ENCODE results near the gene TTC27. TPM values are rescaled to one million over a fixed set of nuclear protein-coding genes. Genes with fewer than 3 reads are reported as not detected.

Gene TTC27
- total RNA-seq, 1 experiment from 2014 or later = 25.1 TPM

- TF ChIP-seq ZNF281 (CRISPR knock-in tag; IDR thresholded peaks at IDR 0.05) (no peak), IRF2 (CRISPR knock-in tag; IDR thresholded peaks at IDR 0.05; ENCODE audit: borderline replicate concordance, low read depth) (no peak)
- TF ChIP-seq, protein P1, sequence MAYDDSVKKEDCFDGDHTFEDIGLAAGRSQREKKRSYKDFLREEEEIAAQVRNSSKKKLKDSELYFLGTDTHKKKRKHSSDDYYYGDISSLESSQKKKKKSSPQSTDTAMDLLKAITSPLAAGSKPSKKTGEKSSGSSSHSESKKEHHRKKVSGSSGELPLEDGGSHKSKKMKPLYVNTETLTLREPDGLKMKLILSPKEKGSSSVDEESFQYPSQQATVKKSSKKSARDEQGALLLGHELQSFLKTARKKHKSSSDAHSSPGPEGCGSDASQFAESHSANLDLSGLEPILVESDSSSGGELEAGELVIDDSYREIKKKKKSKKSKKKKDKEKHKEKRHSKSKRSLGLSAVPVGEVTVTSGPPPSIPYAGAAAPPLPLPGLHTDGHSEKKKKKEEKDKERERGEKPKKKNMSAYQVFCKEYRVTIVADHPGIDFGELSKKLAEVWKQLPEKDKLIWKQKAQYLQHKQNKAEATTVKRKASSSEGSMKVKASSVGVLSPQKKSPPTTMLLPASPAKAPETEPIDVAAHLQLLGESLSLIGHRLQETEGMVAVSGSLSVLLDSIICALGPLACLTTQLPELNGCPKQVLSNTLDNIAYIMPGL (CRISPR knock-in tag; IDR thresholded peaks at IDR 0.05) = no peak
- TF ChIP-seq, protein P2, sequence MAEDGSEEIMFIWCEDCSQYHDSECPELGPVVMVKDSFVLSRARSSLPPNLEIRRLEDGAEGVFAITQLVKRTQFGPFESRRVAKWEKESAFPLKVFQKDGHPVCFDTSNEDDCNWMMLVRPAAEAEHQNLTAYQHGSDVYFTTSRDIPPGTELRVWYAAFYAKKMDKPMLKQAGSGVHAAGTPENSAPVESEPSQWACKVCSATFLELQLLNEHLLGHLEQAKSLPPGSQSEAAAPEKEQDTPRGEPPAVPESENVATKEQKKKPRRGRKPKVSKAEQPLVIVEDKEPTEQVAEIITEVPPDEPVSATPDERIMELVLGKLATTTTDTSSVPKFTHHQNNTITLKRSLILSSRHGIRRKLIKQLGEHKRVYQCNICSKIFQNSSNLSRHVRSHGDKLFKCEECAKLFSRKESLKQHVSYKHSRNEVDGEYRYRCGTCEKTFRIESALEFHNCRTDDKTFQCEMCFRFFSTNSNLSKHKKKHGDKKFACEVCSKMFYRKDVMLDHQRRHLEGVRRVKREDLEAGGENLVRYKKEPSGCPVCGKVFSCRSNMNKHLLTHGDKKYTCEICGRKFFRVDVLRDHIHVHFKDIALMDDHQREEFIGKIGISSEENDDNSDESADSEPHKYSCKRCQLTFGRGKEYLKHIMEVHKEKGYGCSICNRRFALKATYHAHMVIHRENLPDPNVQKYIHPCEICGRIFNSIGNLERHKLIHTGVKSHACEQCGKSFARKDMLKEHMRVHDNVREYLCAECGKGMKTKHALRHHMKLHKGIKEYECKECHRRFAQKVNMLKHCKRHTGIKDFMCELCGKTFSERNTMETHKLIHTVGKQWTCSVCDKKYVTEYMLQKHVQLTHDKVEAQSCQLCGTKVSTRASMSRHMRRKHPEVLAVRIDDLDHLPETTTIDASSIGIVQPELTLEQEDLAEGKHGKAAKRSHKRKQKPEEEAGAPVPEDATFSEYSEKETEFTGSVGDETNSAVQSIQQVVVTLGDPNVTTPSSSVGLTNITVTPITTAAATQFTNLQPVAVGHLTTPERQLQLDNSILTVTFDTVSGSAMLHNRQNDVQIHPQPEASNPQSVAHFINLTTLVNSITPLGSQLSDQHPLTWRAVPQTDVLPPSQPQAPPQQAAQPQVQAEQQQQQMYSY (CRISPR knock-in tag; IDR thresholded peaks at IDR 0.05) = no peak
These were observed 164.6 kb downstream of the TTC27 start (continued) for GRCh38 chr2:32792416-32792815.

- H3K27ac Mint-ChIP-seq = no peak overlapping the region
- POLR2A ChIA-PET = no interaction called here
- DNase-seq (ENCODE audit: low spot score) = no peak
- H3K27me3 Mint-ChIP-seq (ENCODE audit: low read depth) = no peaks in the 10 kb centered on the region
- TF ChIP-seq SMAD3 (CRISPR knock-in tag; IDR thresholded peaks at IDR 0.05; ENCODE audit: borderline replicate concordance) = no peak
- no peak for TF ChIP-seq ZNF416 (CRISPR knock-in tag; IDR thresholded peaks at IDR 0.05)
- peaks cover 6% of the 10 kb centered on the region for H3K9me3 Mint-ChIP-seq
- no peaks in the 10 kb centered on the region for H3K36me3 Mint-ChIP-seq
- H3K4me3 Mint-ChIP-seq = no peak overlapping the region
- no peaks in the 10 kb centered on the region for H3K4me1 Mint-ChIP-seq
- CTCF ChIA-PET = no interaction called here
- ATAC-seq = no peak
These were observed 171.0 kb downstream of the TTC27 start for GRCh38 chr2:32798829-32799228.

DNA sequence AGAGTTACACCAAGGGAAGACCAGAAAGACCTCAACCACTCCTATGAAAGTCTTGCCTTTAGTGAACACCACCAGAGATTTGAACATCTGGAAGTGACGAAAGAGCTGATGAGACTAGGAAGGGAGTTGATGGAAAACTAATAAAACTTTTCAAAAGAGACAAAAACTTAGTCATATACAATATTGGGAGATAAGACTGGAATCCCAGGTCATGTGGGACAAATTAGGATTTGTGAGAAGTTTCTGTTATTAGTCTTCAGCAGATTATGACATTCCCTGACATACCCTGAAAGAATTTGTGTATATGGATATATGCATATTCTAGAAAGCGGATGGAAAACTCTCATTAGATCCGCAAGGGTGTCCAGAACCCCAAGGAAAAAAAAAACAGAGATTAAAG, 173.9 kb downstream of the TTC27 start:
- CTCF ChIA-PET = no interaction called here
- H3K27ac Mint-ChIP-seq = no peak overlapping the region
- ATAC-seq (no peak), DNase-seq (ENCODE audit: low spot score) (no peak)
- H3K4me3 Mint-ChIP-seq = no peak overlapping the region
- POLR2A ChIA-PET = no interaction called here
- H3K9me3 Mint-ChIP-seq = peaks cover 6% of the 10 kb centered on the region
- no peaks in the 10 kb centered on the region for H3K4me1 Mint-ChIP-seq
- H3K36me3 Mint-ChIP-seq = no peaks in the 10 kb centered on the region
- no peaks in the 10 kb centered on the region for H3K27me3 Mint-ChIP-seq (ENCODE audit: low read depth)
- TF ChIP-seq, protein P3, sequence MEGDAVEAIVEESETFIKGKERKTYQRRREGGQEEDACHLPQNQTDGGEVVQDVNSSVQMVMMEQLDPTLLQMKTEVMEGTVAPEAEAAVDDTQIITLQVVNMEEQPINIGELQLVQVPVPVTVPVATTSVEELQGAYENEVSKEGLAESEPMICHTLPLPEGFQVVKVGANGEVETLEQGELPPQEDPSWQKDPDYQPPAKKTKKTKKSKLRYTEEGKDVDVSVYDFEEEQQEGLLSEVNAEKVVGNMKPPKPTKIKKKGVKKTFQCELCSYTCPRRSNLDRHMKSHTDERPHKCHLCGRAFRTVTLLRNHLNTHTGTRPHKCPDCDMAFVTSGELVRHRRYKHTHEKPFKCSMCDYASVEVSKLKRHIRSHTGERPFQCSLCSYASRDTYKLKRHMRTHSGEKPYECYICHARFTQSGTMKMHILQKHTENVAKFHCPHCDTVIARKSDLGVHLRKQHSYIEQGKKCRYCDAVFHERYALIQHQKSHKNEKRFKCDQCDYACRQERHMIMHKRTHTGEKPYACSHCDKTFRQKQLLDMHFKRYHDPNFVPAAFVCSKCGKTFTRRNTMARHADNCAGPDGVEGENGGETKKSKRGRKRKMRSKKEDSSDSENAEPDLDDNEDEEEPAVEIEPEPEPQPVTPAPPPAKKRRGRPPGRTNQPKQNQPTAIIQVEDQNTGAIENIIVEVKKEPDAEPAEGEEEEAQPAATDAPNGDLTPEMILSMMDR (IDR thresholded peaks at IDR 0.05) = no peak
- TF ChIP-seq ESRRA (CRISPR knock-in tag; IDR thresholded peaks at IDR 0.05; ENCODE audit: borderline replicate concordance) (no peak), PRRX2 (CRISPR knock-in tag; IDR thresholded peaks at IDR 0.05) (no peak), ZNF232 (CRISPR knock-in tag; IDR thresholded peaks at IDR 0.05) (no peak), ZNF138 (CRISPR knock-in tag; conservative IDR thresholded peaks at IDR 0.05) (no peak), STAT6 (CRISPR knock-in tag; conservative IDR thresholded peaks at IDR 0.05; ENCODE audit: low read depth) (no peak)
- TF ChIP-seq, protein P4, sequence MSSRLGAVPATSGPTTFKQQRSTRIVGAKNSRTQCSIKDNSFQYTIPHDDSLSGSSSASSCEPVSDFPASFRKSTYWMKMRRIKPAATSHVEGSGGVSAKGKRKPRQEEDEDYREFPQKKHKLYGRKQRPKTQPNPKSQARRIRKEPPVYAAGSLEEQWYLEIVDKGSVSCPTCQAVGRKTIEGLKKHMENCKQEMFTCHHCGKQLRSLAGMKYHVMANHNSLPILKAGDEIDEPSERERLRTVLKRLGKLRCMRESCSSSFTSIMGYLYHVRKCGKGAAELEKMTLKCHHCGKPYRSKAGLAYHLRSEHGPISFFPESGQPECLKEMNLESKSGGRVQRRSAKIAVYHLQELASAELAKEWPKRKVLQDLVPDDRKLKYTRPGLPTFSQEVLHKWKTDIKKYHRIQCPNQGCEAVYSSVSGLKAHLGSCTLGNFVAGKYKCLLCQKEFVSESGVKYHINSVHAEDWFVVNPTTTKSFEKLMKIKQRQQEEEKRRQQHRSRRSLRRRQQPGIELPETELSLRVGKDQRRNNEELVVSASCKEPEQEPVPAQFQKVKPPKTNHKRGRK (CRISPR knock-in tag; IDR thresholded peaks at IDR 0.05; ENCODE audit: borderline replicate concordance) = no peak
- TF ChIP-seq, protein P5, sequence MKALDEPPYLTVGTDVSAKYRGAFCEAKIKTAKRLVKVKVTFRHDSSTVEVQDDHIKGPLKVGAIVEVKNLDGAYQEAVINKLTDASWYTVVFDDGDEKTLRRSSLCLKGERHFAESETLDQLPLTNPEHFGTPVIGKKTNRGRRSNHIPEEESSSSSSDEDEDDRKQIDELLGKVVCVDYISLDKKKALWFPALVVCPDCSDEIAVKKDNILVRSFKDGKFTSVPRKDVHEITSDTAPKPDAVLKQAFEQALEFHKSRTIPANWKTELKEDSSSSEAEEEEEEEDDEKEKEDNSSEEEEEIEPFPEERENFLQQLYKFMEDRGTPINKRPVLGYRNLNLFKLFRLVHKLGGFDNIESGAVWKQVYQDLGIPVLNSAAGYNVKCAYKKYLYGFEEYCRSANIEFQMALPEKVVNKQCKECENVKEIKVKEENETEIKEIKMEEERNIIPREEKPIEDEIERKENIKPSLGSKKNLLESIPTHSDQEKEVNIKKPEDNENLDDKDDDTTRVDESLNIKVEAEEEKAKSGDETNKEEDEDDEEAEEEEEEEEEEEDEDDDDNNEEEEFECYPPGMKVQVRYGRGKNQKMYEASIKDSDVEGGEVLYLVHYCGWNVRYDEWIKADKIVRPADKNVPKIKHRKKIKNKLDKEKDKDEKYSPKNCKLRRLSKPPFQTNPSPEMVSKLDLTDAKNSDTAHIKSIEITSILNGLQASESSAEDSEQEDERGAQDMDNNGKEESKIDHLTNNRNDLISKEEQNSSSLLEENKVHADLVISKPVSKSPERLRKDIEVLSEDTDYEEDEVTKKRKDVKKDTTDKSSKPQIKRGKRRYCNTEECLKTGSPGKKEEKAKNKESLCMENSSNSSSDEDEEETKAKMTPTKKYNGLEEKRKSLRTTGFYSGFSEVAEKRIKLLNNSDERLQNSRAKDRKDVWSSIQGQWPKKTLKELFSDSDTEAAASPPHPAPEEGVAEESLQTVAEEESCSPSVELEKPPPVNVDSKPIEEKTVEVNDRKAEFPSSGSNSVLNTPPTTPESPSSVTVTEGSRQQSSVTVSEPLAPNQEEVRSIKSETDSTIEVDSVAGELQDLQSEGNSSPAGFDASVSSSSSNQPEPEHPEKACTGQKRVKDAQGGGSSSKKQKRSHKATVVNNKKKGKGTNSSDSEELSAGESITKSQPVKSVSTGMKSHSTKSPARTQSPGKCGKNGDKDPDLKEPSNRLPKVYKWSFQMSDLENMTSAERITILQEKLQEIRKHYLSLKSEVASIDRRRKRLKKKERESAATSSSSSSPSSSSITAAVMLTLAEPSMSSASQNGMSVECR (CRISPR knock-in tag; IDR thresholded peaks at IDR 0.05; ENCODE audit: borderline replicate concordance) = no peak

All from WTC11 (cell line).